Breast epithelium (tissue), 3 donors: ENCODE data around the gene ZNF862.

Experiments used
- POLR2A ChIP-seq: fragments of 450-650 bp; IDR thresholded peaks from one replicate; pipeline ENCODE4 v1.6.1; 2016; ENCODE audit warnings: antibody characterized with exemption, mild to moderate bottlenecking, moderate library complexity
- POLR2AphosphoS5 ChIP-seq, 3 donors: sonication (generic); formaldehyde crosslinking; IDR thresholded peaks; one replicate each; pipeline ENCODE4 v1.6.1; 2017; ENCODE audit warnings: antibody characterized with exemption in 3 of 3
- TF ChIP-seq, protein P1 (sequence below), 3 donors: fragments of 450-650 bp; IDR thresholded peaks; one replicate each; pipeline ENCODE4 v1.5.1; 2016 to 2017; ENCODE audit warnings: antibody characterized with exemption in 3 of 3, mild to moderate bottlenecking in 3 of 3, moderate library complexity in 3 of 3

GRCh38 chr7:149869867-149870266 is 31.7 kb downstream of the ZNF862 start:
- TF ChIP-seq, protein P1, sequence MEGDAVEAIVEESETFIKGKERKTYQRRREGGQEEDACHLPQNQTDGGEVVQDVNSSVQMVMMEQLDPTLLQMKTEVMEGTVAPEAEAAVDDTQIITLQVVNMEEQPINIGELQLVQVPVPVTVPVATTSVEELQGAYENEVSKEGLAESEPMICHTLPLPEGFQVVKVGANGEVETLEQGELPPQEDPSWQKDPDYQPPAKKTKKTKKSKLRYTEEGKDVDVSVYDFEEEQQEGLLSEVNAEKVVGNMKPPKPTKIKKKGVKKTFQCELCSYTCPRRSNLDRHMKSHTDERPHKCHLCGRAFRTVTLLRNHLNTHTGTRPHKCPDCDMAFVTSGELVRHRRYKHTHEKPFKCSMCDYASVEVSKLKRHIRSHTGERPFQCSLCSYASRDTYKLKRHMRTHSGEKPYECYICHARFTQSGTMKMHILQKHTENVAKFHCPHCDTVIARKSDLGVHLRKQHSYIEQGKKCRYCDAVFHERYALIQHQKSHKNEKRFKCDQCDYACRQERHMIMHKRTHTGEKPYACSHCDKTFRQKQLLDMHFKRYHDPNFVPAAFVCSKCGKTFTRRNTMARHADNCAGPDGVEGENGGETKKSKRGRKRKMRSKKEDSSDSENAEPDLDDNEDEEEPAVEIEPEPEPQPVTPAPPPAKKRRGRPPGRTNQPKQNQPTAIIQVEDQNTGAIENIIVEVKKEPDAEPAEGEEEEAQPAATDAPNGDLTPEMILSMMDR (IDR thresholded peaks at IDR 0.05), result no peak
- TF ChIP-seq POLR2AphosphoS5 (IDR thresholded peaks at IDR 0.05) (no peak), POLR2A (no peak)
